Hepatocyte (in vitro differentiated cells): Measurements from ENCODE around the gene RAB43. TPM values are rescaled to one million over a fixed set of nuclear protein-coding genes. Genes with fewer than 3 reads are reported as not detected.
"Not testable (repeated sequence)": the region's sequence is repeated elsewhere in the genome, so short reads cannot be mapped to it uniquely, and the experiment has no call there.

Source experiments
- DNase-seq: peaks from one replicate; pipeline ENCODE4 v3.0.0-alpha.2; 2016; ENCODE audit warnings: low spot score
- H2AFZ ChIP-seq: fragments of 200-600 bp; sonication (generic); 2 replicates; pipeline ENCODE4 v1.6.0; 2016; ENCODE audit warnings: antibody characterized with exemption, mild to moderate bottlenecking
- H3K27ac ChIP-seq: fragments of 200-600 bp; sonication (generic); 2 replicates; pipeline ENCODE4 v1.5.1; 2016; ENCODE audit warnings: mild to moderate bottlenecking
- H3K27me3 ChIP-seq: fragments of 200-600 bp; sonication (generic); 2 replicates; pipeline ENCODE4 v1.6.1; 2016
- H3K36me3 ChIP-seq: fragments of 200-600 bp; sonication (generic); replicated peaks from 2 replicates; pipeline ENCODE4 v1.5.1; 2016; ENCODE audit warnings: low read depth; ENCODE audit not compliant: insufficient read depth
- H3K4me1 ChIP-seq: fragments of 200-600 bp; sonication (generic); 2 replicates; pipeline ENCODE4 v1.5.1; 2016; ENCODE audit warnings: mild to moderate bottlenecking, moderate library complexity; ENCODE audit not compliant: insufficient read depth
- H3K4me2 ChIP-seq: fragments of 200-600 bp; sonication (generic); 2 replicates; pipeline ENCODE4 v1.6.0; 2016
- H3K4me3 ChIP-seq: fragments of 200-600 bp; sonication (generic); 2 replicates; pipeline ENCODE4 v1.5.1; 2016; ENCODE audit warnings: mild to moderate bottlenecking
- H3K79me2 ChIP-seq: fragments of 200-600 bp; sonication (generic); 2 replicates; pipeline ENCODE4 v1.6.0; 2017; ENCODE audit warnings: mild to moderate bottlenecking
- H3K9me2 ChIP-seq: fragments of 200-600 bp; sonication (generic); replicated peaks from 2 replicates; pipeline ENCODE4 v1.6.0; 2017; ENCODE audit warnings: mild to moderate bottlenecking; ENCODE audit not compliant: insufficient read depth
- H3K9me3 ChIP-seq: fragments of 200-600 bp; sonication (generic); 2 replicates; pipeline ENCODE4 v1.5.1; 2016; ENCODE audit warnings: low read depth, mild to moderate bottlenecking
- H4K20me1 ChIP-seq: fragments of 200-600 bp; sonication (generic); 2 replicates; pipeline ENCODE4 v1.6.0; 2016; ENCODE audit warnings: mild to moderate bottlenecking; ENCODE audit not compliant: insufficient read depth, poor library complexity, severe bottlenecking
- CTCF ChIP-seq: fragments of 200-600 bp; sonication (generic); IDR thresholded peaks from 2 replicates; pipeline ENCODE4 v1.5.1; 2016; ENCODE audit warnings: antibody characterized with exemption, mild to moderate bottlenecking; ENCODE audit not compliant: poor library complexity
- EZH2 ChIP-seq: fragments of 200-600 bp; sonication (generic); IDR thresholded peaks from 2 replicates; pipeline ENCODE4 v1.6.1; 2016; ENCODE audit warnings: antibody characterized with exemption, mild to moderate bottlenecking, borderline replicate concordance
- EZH2phosphoT487 ChIP-seq: fragments of 200-600 bp; sonication (generic); IDR thresholded peaks from one replicate; pipeline ENCODE4 v1.6.1; 2018; ENCODE audit warnings: antibody characterized with exemption, mild to moderate bottlenecking, low read depth, moderate library complexity; ENCODE audit not compliant: unreplicated experiment, severe bottlenecking
- WGBS: methylation state at CpG from one replicate; pipeline ENCODE4 v1.1.6; 2016; ENCODE audit warnings: low lambda C conversion rate; ENCODE audit errors: missing lambda C conversion rate; 5-methylcytosine and 5-hydroxymethylcytosine counted together
- polyA plus RNA-seq: library from polyadenylated mRNA; unstranded; fragments of >200 nt; fragmentation: Nextera tagmentation; extraction: Ambion mirVana; gene quantifications from 2 replicates; pipeline ENCODE4 v1.2.1, GENCODE V29; 2016
- total RNA-seq: library from RNA; depleted of rRNA; stranded (reverse); fragments of >200 nt; gene quantifications from 2 replicates; pipeline ENCODE4 v1.2.3, GENCODE V29; 2014

Gene RAB43
- total and polyA plus RNA-seq, 2 experiments from 2014 or later = 23.5 to 27.1 TPM

GRCh38 chr3:129144786-129145185 lies 23.2 kb upstream of the RAB43 start:
- H3K4me2 ChIP-seq = no peak overlapping the region
- H3K4me3 ChIP-seq = no peak overlapping the region
- DNase-seq = no peak
- no peaks in the 10 kb centered on the region for H3K9me3 ChIP-seq
- H4K20me1 ChIP-seq = no peaks in the 10 kb centered on the region
- no peak overlapping the region for H3K27ac ChIP-seq
- no peak overlapping the region for H2AFZ ChIP-seq
- H3K9me2 ChIP-seq = no peaks in the 10 kb centered on the region
- no peaks in the 10 kb centered on the region for H3K4me1 ChIP-seq
- H3K79me2 ChIP-seq = no peaks in the 10 kb centered on the region
- no peaks in the 10 kb centered on the region for H3K27me3 ChIP-seq
- no peak for TF ChIP-seq EZH2phosphoT487
- no peak for TF ChIP-seq CTCF
- no peak for TF ChIP-seq EZH2
- no peaks in the 10 kb centered on the region for H3K36me3 ChIP-seq

GRCh38 chr3:129141011-129141410 lies 19.4 kb upstream of the RAB43 start:
- not testable (repeated sequence) for H2AFZ ChIP-seq, H3K27me3 ChIP-seq, H3K79me2 ChIP-seq, H3K4me3 ChIP-seq, H3K36me3 ChIP-seq, H3K9me3 ChIP-seq, H4K20me1 ChIP-seq, H3K4me2 ChIP-seq, H3K9me2 ChIP-seq, DNase-seq, H3K27ac ChIP-seq, H3K4me1 ChIP-seq
- 98% methylated on average over 5 of the region's 5 CpGs for WGBS

DNA sequence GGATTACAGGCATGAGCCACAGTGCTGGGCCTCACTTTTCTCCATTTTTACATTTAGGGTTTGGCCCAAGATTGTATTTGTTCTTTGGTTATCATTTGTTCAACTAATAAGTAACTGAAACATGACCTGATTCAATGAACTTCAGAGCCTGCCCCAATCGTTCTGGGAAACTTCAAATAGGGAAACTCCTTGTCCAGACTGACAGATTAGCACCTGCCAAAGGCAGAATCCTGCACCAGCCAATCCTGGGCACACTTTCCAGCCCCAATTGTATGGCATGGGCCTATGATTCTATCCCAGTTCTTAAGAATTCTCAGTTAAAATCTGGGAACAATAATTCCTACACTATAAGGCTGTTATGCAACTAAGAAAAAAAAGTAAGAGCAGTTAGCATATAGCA lies 18.3 kb upstream of the RAB43 start:
- no peak for DNase-seq
- no peaks in the 10 kb centered on the region for H3K9me3 ChIP-seq
- no peak overlapping the region for H3K4me3 ChIP-seq
- no peaks in the 10 kb centered on the region for H3K36me3 ChIP-seq
- no peaks in the 10 kb centered on the region for H3K27me3 ChIP-seq
- H3K4me2 ChIP-seq = no peak overlapping the region
- no peak for TF ChIP-seq EZH2phosphoT487
- no peak for TF ChIP-seq CTCF
- no peak for TF ChIP-seq EZH2
- H3K79me2 ChIP-seq = no peaks in the 10 kb centered on the region
- H3K27ac ChIP-seq = no peak overlapping the region
- no peak overlapping the region for H2AFZ ChIP-seq
- no peaks in the 10 kb centered on the region for H3K4me1 ChIP-seq
- WGBS = 70% methylated on average over 1 of the region's 1 CpG
- H3K9me2 ChIP-seq = no peaks in the 10 kb centered on the region
- no peaks in the 10 kb centered on the region for H4K20me1 ChIP-seq

DNA sequence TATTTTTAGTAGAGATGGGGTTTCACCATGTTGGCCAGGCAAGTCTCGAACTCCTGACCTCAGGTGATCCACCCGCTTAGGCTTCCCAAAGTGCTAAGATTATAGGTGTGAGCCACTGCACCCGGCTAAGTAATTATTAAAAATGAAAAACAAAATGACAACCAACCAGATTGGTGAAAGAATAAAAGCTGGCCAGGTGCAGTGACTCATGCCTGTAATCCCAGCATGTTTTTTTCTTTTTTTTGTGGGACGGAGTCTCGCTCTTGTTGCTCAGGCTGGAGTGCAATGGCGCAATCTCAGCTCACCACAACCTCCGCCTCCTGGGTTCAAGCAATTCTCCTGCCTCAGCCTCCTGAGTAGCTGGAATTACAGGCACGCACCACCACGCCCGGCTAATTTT lies 14.7 kb upstream of the RAB43 start:
- 99% methylated on average over 8 of the region's 10 CpGs for WGBS
- not testable (repeated sequence) for H3K9me3 ChIP-seq, H3K9me2 ChIP-seq, H3K4me1 ChIP-seq, H3K4me2 ChIP-seq, DNase-seq, H3K27me3 ChIP-seq, H3K79me2 ChIP-seq, H3K4me3 ChIP-seq, H2AFZ ChIP-seq, H4K20me1 ChIP-seq, H3K27ac ChIP-seq, H3K36me3 ChIP-seq
